GM20000 (cell line): ENCODE measurements around the gene MAP2K5.

Experiments
- DNase-seq: peaks from one replicate; pipeline ENCODE4 v3.0.0; 2012; ENCODE audit warnings: low spot score
- CTCF ChIP-seq: IDR thresholded peaks from 2 replicates; pipeline ENCODE4 v1.5.1; 2012; ENCODE audit warnings: mild to moderate bottlenecking, control low read depth; ENCODE audit errors: extremely low read depth, missing control alignments

Gene MAP2K5

DNA sequence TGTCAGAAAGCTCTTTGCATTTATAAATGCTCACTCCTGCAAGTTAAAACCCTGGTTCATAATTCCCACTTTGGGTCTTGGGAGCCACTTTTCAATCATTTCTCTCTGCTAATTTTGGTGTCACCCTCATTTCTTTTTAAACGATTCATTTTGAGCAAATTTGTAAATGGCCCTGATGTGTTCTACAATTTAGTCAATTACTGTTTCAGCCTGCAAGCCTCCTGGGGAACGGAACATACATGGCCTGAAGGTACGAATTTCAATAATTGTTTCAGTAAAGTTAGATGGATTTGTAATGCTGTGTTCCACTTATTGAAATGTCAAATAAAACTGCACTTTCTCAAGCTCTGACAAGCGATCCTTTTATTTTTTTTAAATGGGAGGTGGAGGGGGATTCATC, 43.2 kb downstream of the MAP2K5 start:
- TF ChIP-seq CTCF, result no peak
- DNase-seq, result no peak

GRCh38 chr15:67587331-67587730, 44.8 kb downstream of the MAP2K5 start:
- no peak for DNase-seq

DNA sequence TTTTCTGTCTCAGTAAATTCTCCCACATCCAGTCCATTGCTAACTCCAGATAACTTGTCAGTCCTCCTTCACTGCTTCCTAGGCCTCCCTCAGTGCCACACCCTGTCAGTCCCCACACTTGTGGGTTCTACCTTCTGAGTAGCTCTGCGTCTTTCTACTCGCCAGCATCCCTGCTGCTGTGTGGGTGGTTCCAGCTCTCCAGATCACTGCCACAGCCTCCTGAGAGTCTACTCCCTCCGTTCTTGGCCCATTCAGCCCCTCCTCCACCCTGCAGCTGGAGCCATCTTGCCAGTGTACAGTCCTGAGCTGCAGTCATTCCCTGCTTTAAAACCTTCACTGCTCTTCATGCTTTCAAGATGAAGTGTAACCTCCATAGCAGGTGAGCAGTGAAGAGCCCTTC, 45.3 kb downstream of the MAP2K5 start:
- no peak for TF ChIP-seq CTCF
- DNase-seq, result no peak

More at GRCh38 chr15:67587331-67587730, 44.8 kb downstream of the MAP2K5 start:
- no peak for TF ChIP-seq CTCF

DNA sequence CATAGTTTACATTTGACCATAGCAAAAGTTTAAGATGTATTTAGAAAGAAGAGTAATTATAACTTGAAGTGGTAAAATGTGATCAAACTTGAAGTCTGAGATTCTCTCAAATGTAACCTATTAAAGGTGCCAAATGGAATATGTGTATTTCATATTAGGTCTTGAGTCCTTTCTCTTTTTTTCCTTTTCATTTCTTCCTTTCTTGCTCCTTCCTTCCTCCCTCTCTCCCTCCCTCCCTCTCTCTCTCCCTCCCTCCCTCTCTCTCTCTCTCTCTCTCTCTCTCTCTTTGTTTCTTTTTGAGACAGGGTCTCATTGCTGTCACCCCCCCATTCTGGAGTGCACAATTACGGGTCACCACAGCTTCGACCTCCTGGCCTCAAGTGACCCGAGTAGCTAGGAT, 47.7 kb downstream of the MAP2K5 start:
- DNase-seq, result no peak
- no peak for TF ChIP-seq CTCF

- DNase-seq, result no peak
- TF ChIP-seq CTCF, result no peak
These were observed 49.7 kb downstream of the MAP2K5 start for GRCh38 chr15:67592245-67592644.

- no peak for DNase-seq
These were observed 51.1 kb downstream of the MAP2K5 start for GRCh38 chr15:67593562-67593961.

GRCh38 chr15:67594770-67595169, 52.3 kb downstream of the MAP2K5 start:
- no peak for DNase-seq
- no peak for TF ChIP-seq CTCF

More at GRCh38 chr15:67593562-67593961, 51.1 kb downstream of the MAP2K5 start:
- no peak for TF ChIP-seq CTCF
